ENCODE data around the gene TTC7B. TPM values are rescaled to one million over a fixed set of nuclear protein-coding genes. Genes with fewer than 3 reads are reported as not detected.

Gene TTC7B
- total RNA-seq, 1 donor from 2014 or later: 40.3 TPM

- no peaks in the 10 kb centered on the region for H3K27me3 Mint-ChIP-seq (ENCODE audit: low read depth)
- DNase-seq (ENCODE audit: low spot score): peak; percentile 58
- peaks cover 26% of the 10 kb centered on the region for H3K4me1 Mint-ChIP-seq (ENCODE audit: low read depth)
- H3K36me3 Mint-ChIP-seq (ENCODE audit: low read depth): peaks cover 2% of the 10 kb centered on the region
- TF ChIP-seq, protein P1, sequence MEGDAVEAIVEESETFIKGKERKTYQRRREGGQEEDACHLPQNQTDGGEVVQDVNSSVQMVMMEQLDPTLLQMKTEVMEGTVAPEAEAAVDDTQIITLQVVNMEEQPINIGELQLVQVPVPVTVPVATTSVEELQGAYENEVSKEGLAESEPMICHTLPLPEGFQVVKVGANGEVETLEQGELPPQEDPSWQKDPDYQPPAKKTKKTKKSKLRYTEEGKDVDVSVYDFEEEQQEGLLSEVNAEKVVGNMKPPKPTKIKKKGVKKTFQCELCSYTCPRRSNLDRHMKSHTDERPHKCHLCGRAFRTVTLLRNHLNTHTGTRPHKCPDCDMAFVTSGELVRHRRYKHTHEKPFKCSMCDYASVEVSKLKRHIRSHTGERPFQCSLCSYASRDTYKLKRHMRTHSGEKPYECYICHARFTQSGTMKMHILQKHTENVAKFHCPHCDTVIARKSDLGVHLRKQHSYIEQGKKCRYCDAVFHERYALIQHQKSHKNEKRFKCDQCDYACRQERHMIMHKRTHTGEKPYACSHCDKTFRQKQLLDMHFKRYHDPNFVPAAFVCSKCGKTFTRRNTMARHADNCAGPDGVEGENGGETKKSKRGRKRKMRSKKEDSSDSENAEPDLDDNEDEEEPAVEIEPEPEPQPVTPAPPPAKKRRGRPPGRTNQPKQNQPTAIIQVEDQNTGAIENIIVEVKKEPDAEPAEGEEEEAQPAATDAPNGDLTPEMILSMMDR (IDR thresholded peaks at IDR 0.05): no peak
- no peaks in the 10 kb centered on the region for H3K9me3 Mint-ChIP-seq (ENCODE audit: low read depth)
- H3K27ac Mint-ChIP-seq (ENCODE audit: unreplicated experiment): no peak overlapping the region
- no peak overlapping the region for H3K4me3 Mint-ChIP-seq (ENCODE audit: unreplicated experiment)
These were observed 262.3 kb downstream of the TTC7B start for GRCh38 chr14:90553921-90554336.

GRCh38 chr14:90553298-90553920 is 262.8 kb downstream of the TTC7B start:
- Mint-ChIP-seq H3K36me3 (ENCODE audit: low read depth) (peaks cover 2% of the 10 kb centered on the region), H3K4me3 (ENCODE audit: unreplicated experiment) (no peak overlapping the region), H3K27me3 (ENCODE audit: low read depth) (no peaks in the 10 kb centered on the region), H3K27ac (ENCODE audit: unreplicated experiment) (no peak overlapping the region), H3K4me1 (ENCODE audit: low read depth) (peaks cover 26% of the 10 kb centered on the region), H3K9me3 (ENCODE audit: low read depth) (no peaks in the 10 kb centered on the region)
- TF ChIP-seq, protein P1 (IDR thresholded peaks at IDR 0.05): no peak
- peak; percentile 63 for DNase-seq (ENCODE audit: low spot score)

DNA sequence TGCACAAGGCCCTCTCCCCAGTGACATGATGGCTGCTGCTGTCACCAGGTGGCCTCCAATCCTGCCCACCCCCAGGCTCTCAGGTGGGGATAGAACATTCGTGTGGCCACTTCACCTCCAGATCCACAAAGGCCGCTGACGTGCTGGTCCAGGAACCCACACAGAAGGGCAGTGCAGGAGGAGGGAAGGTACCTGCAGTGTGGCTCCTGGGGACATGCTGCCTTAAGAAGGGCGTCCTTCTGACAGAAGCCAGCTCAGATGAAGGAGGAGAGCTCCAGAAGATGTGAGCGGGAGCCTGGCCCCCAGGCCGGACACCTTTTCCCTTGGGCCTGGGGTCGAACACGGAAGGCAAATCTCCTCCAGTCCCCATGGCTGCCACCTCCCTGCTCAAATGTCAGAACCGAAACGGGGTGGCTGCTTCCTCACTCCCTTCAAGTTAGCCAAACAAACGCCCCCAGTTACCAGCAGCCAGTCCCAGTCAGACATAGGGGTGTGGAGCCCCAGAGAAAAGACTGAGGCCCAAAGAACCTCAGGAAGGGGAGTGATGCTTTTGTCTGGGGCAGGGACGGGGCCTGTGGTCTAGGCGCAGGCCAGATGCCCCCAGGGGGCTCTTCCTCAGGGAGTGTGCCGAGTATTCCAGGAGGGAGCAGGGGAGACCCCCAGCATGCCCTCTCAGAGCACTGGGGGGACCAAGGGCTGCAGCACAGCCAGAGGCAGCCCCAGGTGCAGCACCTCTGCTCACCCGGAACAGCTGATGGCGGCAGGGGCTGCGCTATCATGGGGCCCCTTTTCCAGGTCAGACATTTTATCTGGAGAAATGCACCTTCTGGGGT is 263.5 kb downstream of the TTC7B start:
- peaks cover 2% of the 10 kb centered on the region for H3K36me3 Mint-ChIP-seq (ENCODE audit: low read depth)
- DNase-seq (ENCODE audit: low spot score): peak; percentile 74
- H3K9me3 Mint-ChIP-seq (ENCODE audit: low read depth): no peaks in the 10 kb centered on the region
- peaks cover 26% of the 10 kb centered on the region for H3K4me1 Mint-ChIP-seq (ENCODE audit: low read depth)
- no peaks in the 10 kb centered on the region for H3K27me3 Mint-ChIP-seq (ENCODE audit: low read depth)
- TF ChIP-seq, protein P1 (IDR thresholded peaks at IDR 0.05): no peak
- no peak overlapping the region for H3K4me3 Mint-ChIP-seq (ENCODE audit: unreplicated experiment)
- H3K27ac Mint-ChIP-seq (ENCODE audit: unreplicated experiment): peak overlapping the region; percentile 8

GRCh38 chr14:90551733-90552464 is 264.3 kb downstream of the TTC7B start:
- TF ChIP-seq, protein P1 (IDR thresholded peaks at IDR 0.05): no peak
- peaks cover 26% of the 10 kb centered on the region for H3K4me1 Mint-ChIP-seq (ENCODE audit: low read depth)
- H3K9me3 Mint-ChIP-seq (ENCODE audit: low read depth): no peaks in the 10 kb centered on the region
- DNase-seq (ENCODE audit: low spot score): peak; percentile 86
- no peak overlapping the region for H3K4me3 Mint-ChIP-seq (ENCODE audit: unreplicated experiment)
- peak overlapping the region; percentile 36 for H3K27ac Mint-ChIP-seq (ENCODE audit: unreplicated experiment)
- peaks cover 2% of the 10 kb centered on the region for H3K36me3 Mint-ChIP-seq (ENCODE audit: low read depth)
- no peaks in the 10 kb centered on the region for H3K27me3 Mint-ChIP-seq (ENCODE audit: low read depth)
